ENCODE measurements around the gene LRRC3B.

Gene LRRC3B, protein sequence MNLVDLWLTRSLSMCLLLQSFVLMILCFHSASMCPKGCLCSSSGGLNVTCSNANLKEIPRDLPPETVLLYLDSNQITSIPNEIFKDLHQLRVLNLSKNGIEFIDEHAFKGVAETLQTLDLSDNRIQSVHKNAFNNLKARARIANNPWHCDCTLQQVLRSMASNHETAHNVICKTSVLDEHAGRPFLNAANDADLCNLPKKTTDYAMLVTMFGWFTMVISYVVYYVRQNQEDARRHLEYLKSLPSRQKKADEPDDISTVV

DNA sequence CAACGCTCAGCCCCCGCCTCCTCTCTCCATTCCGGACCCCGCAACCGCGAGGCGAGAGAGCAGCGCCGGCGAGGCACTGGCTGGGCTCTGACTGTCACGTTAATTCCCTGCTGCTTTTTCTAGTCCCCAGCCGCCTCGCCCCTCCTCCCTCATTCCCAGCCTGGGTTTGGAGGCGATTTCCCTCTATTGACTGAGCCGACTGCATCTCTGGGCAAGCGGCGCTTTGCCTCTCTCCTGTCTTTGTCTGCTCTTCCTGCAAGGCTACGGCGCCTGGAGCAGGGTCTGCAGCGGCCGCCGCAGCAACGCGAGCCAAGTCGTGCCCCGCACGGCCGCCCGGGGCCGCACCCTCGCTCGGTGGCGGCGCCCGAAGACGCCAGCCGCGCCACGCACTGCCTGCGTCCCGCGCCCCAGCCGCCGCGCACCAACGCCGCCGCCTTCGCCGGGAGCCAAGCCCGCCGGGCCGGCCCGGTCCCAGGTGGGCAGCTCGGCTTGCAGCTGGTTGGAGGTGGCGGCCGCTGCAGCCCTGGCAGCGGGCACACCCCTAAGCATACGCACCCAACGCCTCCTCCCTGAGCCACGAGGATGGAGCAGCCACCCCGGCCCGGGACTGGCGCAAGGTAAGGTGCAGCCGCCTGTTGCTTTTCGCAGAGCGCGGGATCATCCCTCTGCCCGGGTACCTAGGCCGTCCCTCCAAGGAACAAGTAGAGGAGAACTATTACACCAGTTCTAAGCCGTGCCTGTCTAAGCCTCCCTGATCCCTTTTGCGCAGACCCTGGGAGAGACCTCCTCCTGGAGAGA is at the start of gene LRRC3B:
Gene LRRC3B, plus strand, starts transcription at position 152 of the 798 bp plus-strand sequence. CDS start 86,901 bp downstream, outside the sequence.
- DNase-seq (ENCODE audit: low read depth, low spot score), result no peak
- in situ Hi-C loops (cut with HindIII; ENCODE audit: low sequenced_read_pairs), result no loop called here
- H3K4me3 ChIP-seq (ENCODE audit: low read depth, low read length), result no peak within 1 kb of the TSS

DNA sequence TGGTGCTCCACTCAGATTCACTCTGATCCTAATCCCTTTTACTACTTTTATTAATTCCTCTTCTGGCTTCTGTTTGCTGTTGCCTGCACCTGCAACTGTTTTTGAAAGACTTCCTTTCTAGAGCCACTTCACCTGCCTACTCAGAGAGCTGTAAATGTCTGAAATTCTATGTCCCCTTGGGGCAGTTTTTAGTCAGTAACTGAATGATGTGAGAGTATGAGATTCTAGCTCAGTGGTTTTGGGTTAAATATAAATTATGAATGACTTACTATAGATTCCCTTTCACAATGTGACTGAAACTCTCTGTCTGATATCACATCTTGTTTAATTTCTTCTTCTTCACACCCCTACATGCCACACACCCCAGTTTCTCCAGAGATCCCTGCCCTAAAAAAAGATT is 47.8 kb upstream of the LRRC3B start:
- in situ Hi-C loops (cut with HindIII; ENCODE audit: low sequenced_read_pairs), result no loop called here
- no peak for DNase-seq (ENCODE audit: low read depth, low spot score)
- H3K4me3 ChIP-seq (ENCODE audit: low read depth, low read length), result no peak overlapping the region
- TF ChIP-seq, protein P1, sequence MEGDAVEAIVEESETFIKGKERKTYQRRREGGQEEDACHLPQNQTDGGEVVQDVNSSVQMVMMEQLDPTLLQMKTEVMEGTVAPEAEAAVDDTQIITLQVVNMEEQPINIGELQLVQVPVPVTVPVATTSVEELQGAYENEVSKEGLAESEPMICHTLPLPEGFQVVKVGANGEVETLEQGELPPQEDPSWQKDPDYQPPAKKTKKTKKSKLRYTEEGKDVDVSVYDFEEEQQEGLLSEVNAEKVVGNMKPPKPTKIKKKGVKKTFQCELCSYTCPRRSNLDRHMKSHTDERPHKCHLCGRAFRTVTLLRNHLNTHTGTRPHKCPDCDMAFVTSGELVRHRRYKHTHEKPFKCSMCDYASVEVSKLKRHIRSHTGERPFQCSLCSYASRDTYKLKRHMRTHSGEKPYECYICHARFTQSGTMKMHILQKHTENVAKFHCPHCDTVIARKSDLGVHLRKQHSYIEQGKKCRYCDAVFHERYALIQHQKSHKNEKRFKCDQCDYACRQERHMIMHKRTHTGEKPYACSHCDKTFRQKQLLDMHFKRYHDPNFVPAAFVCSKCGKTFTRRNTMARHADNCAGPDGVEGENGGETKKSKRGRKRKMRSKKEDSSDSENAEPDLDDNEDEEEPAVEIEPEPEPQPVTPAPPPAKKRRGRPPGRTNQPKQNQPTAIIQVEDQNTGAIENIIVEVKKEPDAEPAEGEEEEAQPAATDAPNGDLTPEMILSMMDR (IDR thresholded peaks at IDR 0.05; ENCODE audit: low read depth, low read length), result no peak

More for the DNA sequence above, at the start of gene LRRC3B:
- TF ChIP-seq, protein P1 (IDR thresholded peaks at IDR 0.05; ENCODE audit: low read depth, low read length), result no peak

DNA sequence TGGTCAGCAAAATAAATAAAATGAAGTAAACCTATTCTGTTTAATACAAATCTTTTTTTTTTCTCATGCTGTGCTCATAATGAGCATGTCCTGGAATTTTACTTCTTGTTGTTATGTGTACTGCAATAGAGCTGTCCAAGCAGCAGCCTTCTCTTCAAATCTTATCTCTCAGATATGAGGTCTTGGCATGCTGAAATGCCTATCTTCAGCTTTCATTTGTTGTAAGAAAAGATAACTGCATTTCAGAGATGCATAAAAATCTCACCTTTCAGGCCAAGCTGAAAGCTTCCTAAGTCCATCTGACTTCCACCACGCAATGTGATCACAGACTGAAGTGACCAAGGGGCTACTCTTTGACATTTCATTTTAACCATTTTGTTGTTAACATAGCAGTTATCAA is 43.5 kb upstream of the LRRC3B start:
- H3K4me3 ChIP-seq (ENCODE audit: low read depth, low read length), result no peak overlapping the region
- DNase-seq (ENCODE audit: low read depth, low spot score), result no peak
- in situ Hi-C loops (cut with HindIII; ENCODE audit: low sequenced_read_pairs), result no loop called here
- TF ChIP-seq, protein P1 (IDR thresholded peaks at IDR 0.05; ENCODE audit: low read depth, low read length), result no peak

DNA sequence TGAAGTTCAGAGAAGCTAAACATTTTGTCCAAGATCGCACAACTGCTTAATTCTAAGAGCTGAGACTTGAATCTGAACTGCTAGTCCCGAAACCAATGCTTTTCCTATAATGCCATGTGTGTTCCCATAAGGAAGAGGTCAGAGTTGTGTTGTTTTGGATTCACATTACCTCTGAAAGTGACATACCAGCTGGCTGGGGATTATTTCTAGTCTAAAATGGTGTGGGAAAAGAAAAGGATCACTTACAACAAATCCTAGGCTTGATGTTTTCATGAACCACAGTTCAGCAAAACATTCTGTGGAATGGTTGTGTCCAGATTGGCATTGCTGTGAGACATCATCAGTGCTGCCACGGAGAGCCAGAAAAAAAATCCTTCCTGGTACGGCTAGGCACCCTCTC is 35.0 kb upstream of the LRRC3B start:
- TF ChIP-seq, protein P1 (IDR thresholded peaks at IDR 0.05; ENCODE audit: low read depth, low read length), result no peak
- DNase-seq (ENCODE audit: low read depth, low spot score), result no peak
- in situ Hi-C loops (cut with HindIII; ENCODE audit: low sequenced_read_pairs), result no loop called here
- no peak overlapping the region for H3K4me3 ChIP-seq (ENCODE audit: low read depth, low read length)

DNA sequence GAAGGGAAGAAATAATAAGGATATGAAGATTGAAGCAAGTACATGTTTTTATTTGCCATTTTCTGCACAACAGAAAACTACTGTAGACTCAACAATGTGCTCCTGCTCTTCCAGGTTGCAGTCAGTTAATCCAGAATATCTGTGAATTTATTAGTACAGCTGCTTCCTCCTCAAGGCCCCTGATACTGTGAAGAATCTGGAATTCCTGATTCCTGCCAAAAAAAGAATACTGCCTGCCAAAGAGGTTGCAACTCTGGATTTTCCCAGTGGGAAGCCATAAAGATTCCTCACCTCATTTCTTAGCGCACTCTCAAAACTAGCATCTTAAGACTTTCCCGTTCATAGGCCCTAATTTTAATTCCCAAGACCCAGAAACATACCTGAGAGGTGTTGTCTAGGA is 33.6 kb upstream of the LRRC3B start:
- no peak overlapping the region for H3K4me3 ChIP-seq (ENCODE audit: low read depth, low read length)
- TF ChIP-seq, protein P1 (IDR thresholded peaks at IDR 0.05; ENCODE audit: low read depth, low read length), result no peak
- in situ Hi-C loops (cut with HindIII; ENCODE audit: low sequenced_read_pairs), result no loop called here
- DNase-seq (ENCODE audit: low read depth, low spot score), result no peak

DNA sequence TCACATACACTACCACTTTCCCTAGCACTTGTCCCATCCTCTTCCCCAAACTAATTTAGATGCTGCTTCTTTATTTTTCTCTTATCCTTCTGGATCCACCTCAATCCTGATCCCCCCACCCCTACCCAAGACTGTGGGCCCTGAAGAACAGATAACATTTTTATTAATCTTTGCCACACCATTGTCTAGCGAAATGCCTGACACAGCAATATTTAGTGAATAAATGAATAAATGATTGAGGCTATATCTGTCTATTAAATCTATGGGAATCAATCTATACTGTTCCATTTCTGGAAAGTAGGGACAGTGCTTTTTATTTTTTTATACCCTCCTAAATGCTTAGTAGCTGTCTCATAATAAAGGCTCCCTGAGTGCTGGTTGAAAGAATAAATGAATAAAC is 32.9 kb upstream of the LRRC3B start:
- no peak overlapping the region for H3K4me3 ChIP-seq (ENCODE audit: low read depth, low read length)
- TF ChIP-seq, protein P1 (IDR thresholded peaks at IDR 0.05; ENCODE audit: low read depth, low read length), result no peak
- DNase-seq (ENCODE audit: low read depth, low spot score), result no peak
- in situ Hi-C loops (cut with HindIII; ENCODE audit: low sequenced_read_pairs), result no loop called here
